MM.1S (cell line): ENCODE data around the gene NAB2.
A peak's percentile ranks its signal among the peaks of the same experiment; 100 is the strongest.

Experiments
- DNase-seq: peaks from one replicate; pipeline ENCODE4 v3.0.0-alpha.2; 2015
- H2AFZ ChIP-seq: fragments of 300-600 bp; sonication (generic); 2 replicates; pipeline ENCODE4 v1.6.0; 2016; ENCODE audit warnings: antibody characterized with exemption, low read length
- H3F3A ChIP-seq: fragments of 300-600 bp; sonication (generic); 2 replicates; pipeline ENCODE4 v1.6.1; 2016; ENCODE audit warnings: mild to moderate bottlenecking, antibody characterized with exemption, low read length, moderate library complexity, mixed read lengths; ENCODE audit not compliant: insufficient read depth
- H3K27ac ChIP-seq: fragments of 300-600 bp; sonication (generic); 2 replicates; pipeline ENCODE4 v1.5.1; 2016; ENCODE audit warnings: mild to moderate bottlenecking, low read length
- H3K27me3 ChIP-seq: fragments of 300-600 bp; sonication (generic); replicated peaks from 2 replicates; pipeline ENCODE4 v1.6.0; 2016; ENCODE audit warnings: low read length; ENCODE audit not compliant: insufficient read depth
- H3K36me3 ChIP-seq: fragments of 300-600 bp; sonication (generic); replicated peaks from 2 replicates; pipeline ENCODE4 v1.6.1; 2016; ENCODE audit warnings: mild to moderate bottlenecking, low read length, mixed read lengths; ENCODE audit not compliant: insufficient read depth
- H3K4me1 ChIP-seq: fragments of 300-600 bp; sonication (generic); 2 replicates; pipeline ENCODE4 v1.6.1; 2016; ENCODE audit warnings: low read length, mixed read lengths
- H3K4me2 ChIP-seq: fragments of 300-600 bp; sonication (generic); 2 replicates; pipeline ENCODE4 v1.6.0; 2016; ENCODE audit warnings: low read depth, low read length
- H3K4me3 ChIP-seq: fragments of 300-600 bp; sonication (generic); 2 replicates; pipeline ENCODE4 v1.5.1; 2016; ENCODE audit warnings: low read length, mixed read lengths
- H3K79me2 ChIP-seq: fragments of 300-600 bp; sonication (generic); 2 replicates; pipeline ENCODE4 v1.6.1; 2016; ENCODE audit warnings: mixed run types, low read length, mixed read lengths
- H3K9ac ChIP-seq: fragments of 300-600 bp; sonication (generic); 2 replicates; pipeline ENCODE4 v1.6.1; 2016; ENCODE audit warnings: low read length, mixed read lengths
- H3K9me2 ChIP-seq: fragments of 300-600 bp; sonication (generic); replicated peaks from 2 replicates; pipeline ENCODE4 v1.6.1; 2016; ENCODE audit warnings: mild to moderate bottlenecking, low read length, mixed read lengths; ENCODE audit not compliant: insufficient read depth
- H3K9me3 ChIP-seq: fragments of 300-600 bp; sonication (generic); replicated peaks from 2 replicates; pipeline ENCODE4 v1.6.1; 2016; ENCODE audit warnings: mild to moderate bottlenecking, low read length, mixed read lengths; ENCODE audit not compliant: insufficient read depth
- H4K20me1 ChIP-seq: fragments of 300-600 bp; sonication (generic); 2 replicates; pipeline ENCODE4 v1.6.1; 2016; ENCODE audit warnings: mild to moderate bottlenecking, low read length, moderate library complexity, mixed read lengths; ENCODE audit not compliant: insufficient read depth
- CTCF ChIP-seq: fragments of 300-600 bp; sonication (generic); IDR thresholded peaks from 2 replicates; pipeline ENCODE4 v1.5.1; 2016; ENCODE audit warnings: antibody characterized with exemption, low read length, mixed read lengths
- EZH2 ChIP-seq: fragments of 300-600 bp; sonication (generic); optimal IDR thresholded peaks from 2 replicates; pipeline ENCODE3; 2017; ENCODE audit warnings: low read depth, mild to moderate bottlenecking, antibody characterized with exemption, low read length, mixed read lengths
- EZH2phosphoT487 ChIP-seq: fragments of 300-600 bp; sonication (generic); IDR thresholded peaks from 2 replicates; pipeline ENCODE4 v1.6.1; 2018; ENCODE audit warnings: antibody characterized with exemption, low read length

Gene NAB2

GRCh38 chr12:57112492-57113294 is 23.8 kb downstream of the NAB2 start:
- DNase-seq = peak; percentile 82
- no peak for TF ChIP-seq EZH2
- TF ChIP-seq CTCF = peak; percentile 80
- TF ChIP-seq EZH2phosphoT487 = no peak
- Histone ChIP-seq H4K20me1 (no peaks in the 10 kb centered on the region), H3K9me3 (no peaks in the 10 kb centered on the region), H3K27me3 (no peaks in the 10 kb centered on the region), H3K4me2 (peak overlapping the region; percentile 98), H3K27ac (no peak overlapping the region; the same call in 1 of the 2 replicates), H3K79me2 (peaks cover 12% of the 10 kb centered on the region; the same call in 1 of the 2 replicates), H3K4me1 (peaks cover 5% of the 10 kb centered on the region), H3K9ac (no peak overlapping the region), H3K4me3 (peak overlapping the region; percentile 72), H2AFZ (0 out of 2 replicates have a peak overlapping the region, but pooled peaks have one; percentile 23), H3F3A (peaks cover 14% of the 10 kb centered on the region), H3K9me2 (no peaks in the 10 kb centered on the region), H3K36me3 (no peaks in the 10 kb centered on the region)

- Histone ChIP-seq H3K27ac (no peak overlapping the region), H3K9me2 (no peaks in the 10 kb centered on the region), H3K9ac (no peak overlapping the region), H3K9me3 (no peaks in the 10 kb centered on the region), H3K36me3 (no peaks in the 10 kb centered on the region), H2AFZ (0 out of 2 replicates have a peak overlapping the region, but pooled peaks have one; percentile 22), H3K79me2 (no peaks in the 10 kb centered on the region), H3K4me1 (peaks cover 5% of the 10 kb centered on the region), H3F3A (peaks cover 5% of the 10 kb centered on the region; the same call in 1 of the 2 replicates), H4K20me1 (no peaks in the 10 kb centered on the region), H3K4me2 (no peak overlapping the region), H3K27me3 (no peaks in the 10 kb centered on the region), H3K4me3 (no peak overlapping the region)
- no peak for TF ChIP-seq CTCF
- no peak for DNase-seq
These were observed 27.8 kb downstream of the NAB2 start for GRCh38 chr12:57116580-57117281.

GRCh38 chr12:57118711-57119271 is 29.9 kb downstream of the NAB2 start:
- Histone ChIP-seq H3K4me2 (no peak overlapping the region), H3K9me3 (no peaks in the 10 kb centered on the region), H3K9me2 (no peaks in the 10 kb centered on the region), H4K20me1 (no peaks in the 10 kb centered on the region), H3K4me1 (no peaks in the 10 kb centered on the region), H2AFZ (no peak overlapping the region), H3K9ac (no peak overlapping the region), H3K27ac (no peak overlapping the region), H3F3A (no peaks in the 10 kb centered on the region), H3K27me3 (peaks cover 5% of the 10 kb centered on the region; the same call in 1 of the 2 replicates), H3K36me3 (no peaks in the 10 kb centered on the region), H3K79me2 (no peaks in the 10 kb centered on the region), H3K4me3 (no peak overlapping the region)
- TF ChIP-seq EZH2 (no peak), EZH2phosphoT487 (no peak), CTCF (no peak)
- DNase-seq = no peak
